Breast epithelium (tissue), 3 donors: ENCODE results near the gene NEIL3.

ENCODE experiments used
- CTCF ChIP-seq, 3 donors: fragments of 450-650 bp; IDR thresholded peaks; one replicate each; pipeline ENCODE4 v1.5.1; 2016 to 2017; ENCODE audit warnings: antibody characterized with exemption in 3 of 3, mild to moderate bottlenecking in 3 of 3, moderate library complexity in 3 of 3
- POLR2A ChIP-seq: fragments of 450-650 bp; IDR thresholded peaks from one replicate; pipeline ENCODE4 v1.6.1; 2016; ENCODE audit warnings: antibody characterized with exemption, mild to moderate bottlenecking, moderate library complexity
- POLR2AphosphoS5 ChIP-seq, 3 donors: sonication (generic); formaldehyde crosslinking; IDR thresholded peaks; one replicate each; pipeline ENCODE4 v1.6.1; 2017; ENCODE audit warnings: antibody characterized with exemption in 3 of 3

- TF ChIP-seq POLR2AphosphoS5 (IDR thresholded peaks at IDR 0.05) = no peak
- TF ChIP-seq POLR2A = no peak
- no peak for TF ChIP-seq CTCF (IDR thresholded peaks at IDR 0.05)
Measured at GRCh38 chr4:177367336-177367735, 57.7 kb downstream of the NEIL3 start.
